ENCODE results near the gene HSD17B12.

GRCh38 chr11:43904742-43905535 is 224.4 kb downstream of the HSD17B12 start:
- TF ChIP-seq GATA1 (IDR thresholded peaks at IDR 0.05; ENCODE audit: low read depth, low read length) (no peak), POLR2A (IDR thresholded peaks at IDR 0.05; ENCODE audit: low read length) (no peak)

Measured in erythroblast (primary cell).